ENCODE results near the gene ZC3H10. TPM values are rescaled to one million over a fixed set of nuclear protein-coding genes. Genes with fewer than 3 reads are reported as not detected.

ZC3H10 gene
- total and polyA plus RNA-seq, 2 of the 13 experiments (the other 11 are each of a cell fraction or from before 2014, with no cell fraction given): 0.70 to 2.3 TPM

- no peak for TF ChIP-seq SNRNP70 (IDR thresholded peaks at IDR 0.05; ENCODE audit: low read depth, low read length)
- TF ChIP-seq MTF1 (CRISPR knock-in tag; IDR thresholded peaks at IDR 0.05): no peak
- TF ChIP-seq ETS1 (CRISPR knock-in tag; IDR thresholded peaks at IDR 0.05): no peak
- TF ChIP-seq ZNF337 (CRISPR knock-in tag; IDR thresholded peaks at IDR 0.05; ENCODE audit: borderline replicate concordance, low read depth): no peak; the same call in 1 of the 2 replicates
- no peak; the same call in 1 of the 2 replicates for TF ChIP-seq WIZ (CRISPR knock-in tag; IDR thresholded peaks at IDR 0.05)
- TF ChIP-seq ZBTB37 (CRISPR knock-in tag; IDR thresholded peaks at IDR 0.05): no peak
- TF ChIP-seq ZNF572 (CRISPR knock-in tag; IDR thresholded peaks at IDR 0.05): peak; percentile 46; the same call in 1 of the 2 replicates
- TF ChIP-seq ZNF292 (CRISPR knock-in tag; IDR thresholded peaks at IDR 0.05; ENCODE audit: borderline replicate concordance, low read depth): peak; percentile 67; the same call in 1 of the 2 replicates
- peak; percentile 99 for TF ChIP-seq PHF5A (CRISPR knock-in tag; IDR thresholded peaks at IDR 0.05; ENCODE audit: low read depth, unreplicated experiment)
- no peak for TF ChIP-seq ELK4 (CRISPR knock-in tag; IDR thresholded peaks at IDR 0.05; ENCODE audit: borderline replicate concordance)
- peak; percentile 95 for TF ChIP-seq NR2C2 (CRISPR knock-in tag; IDR thresholded peaks at IDR 0.05; ENCODE audit: borderline replicate concordance)
- TF ChIP-seq ZNF550 (CRISPR knock-in tag; IDR thresholded peaks at IDR 0.05; ENCODE audit: borderline replicate concordance): no peak; the same call in 1 of the 2 replicates
- TF ChIP-seq CHD2 (IDR thresholded peaks at IDR 0.05; ENCODE audit: low read depth, low read length): no peak
- TF ChIP-seq ZSCAN25 (CRISPR knock-in tag; IDR thresholded peaks at IDR 0.05): peak; percentile 94
- TF ChIP-seq PAWR (CRISPR knock-in tag; IDR thresholded peaks at IDR 0.05; ENCODE audit: borderline replicate concordance): 0 out of 2 replicates have a peak, but pooled peaks have one; percentile 82
- TF ChIP-seq GRHL1 (CRISPR knock-in tag; conservative IDR thresholded peaks at IDR 0.05): no peak
- TF ChIP-seq CSRNP1 (CRISPR knock-in tag; IDR thresholded peaks at IDR 0.05): peak; percentile 67; the same call in 1 of the 2 replicates
- peak; percentile 83; the same call in 1 of the 2 replicates for TF ChIP-seq ZNF430 (CRISPR knock-in tag; IDR thresholded peaks at IDR 0.05)
- peak; percentile 89 for TF ChIP-seq ZZZ3 (CRISPR knock-in tag; IDR thresholded peaks at IDR 0.05; ENCODE audit: borderline replicate concordance)
These were observed 36.4 kb upstream of the ZC3H10 start (continued) for GRCh38 chr12:56081393-56082347.

All from HepG2 (cell line).